Activated gamma-delta T cell treated with anti-CD3 and anti-CD28 coated beads, Interleukin-2, amount 50 U/mL, for 16 hours (primary cell): ENCODE data around the gene IGSF8.

Source experiments
- DNase-seq: peaks from one replicate; pipeline ENCODE4 v3.0.0-alpha.2; 2020; ENCODE audit warnings: low read depth

The IGSF8 gene

GRCh38 chr1:160104486-160104885 is 6.1 kb upstream of the IGSF8 start:
- no peak for DNase-seq

GRCh38 chr1:160103658-160104408 is 5.4 kb upstream of the IGSF8 start:
- DNase-seq: no peak

GRCh38 chr1:160101717-160102522 is 3.5 kb upstream of the IGSF8 start:
- DNase-seq: no peak

GRCh38 chr1:160101037-160101716 is 2.8 kb upstream of the IGSF8 start:
- DNase-seq: peak; percentile 53

- no peak for DNase-seq
Measured at GRCh38 chr1:160099716-160100375, 1.4 kb upstream of the IGSF8 start.

GRCh38 chr1:160098852-160099561 is 588 bp upstream of the IGSF8 start:
- peak; percentile 98 for DNase-seq

GRCh38 chr1:160097151-160097910 is 1.1 kb downstream of the IGSF8 start:
- no peak for DNase-seq

GRCh38 chr1:160096274-160097116 is 1.9 kb downstream of the IGSF8 start:
- no peak for DNase-seq

GRCh38 chr1:160095382-160096105 is 2.9 kb downstream of the IGSF8 start:
- DNase-seq: no peak

- no peak for DNase-seq
Measured at GRCh38 chr1:160094806-160095205, 3.6 kb downstream of the IGSF8 start.

GRCh38 chr1:160094291-160094625 is 4.2 kb downstream of the IGSF8 start:
- DNase-seq: no peak

GRCh38 chr1:160093624-160094290 is 4.7 kb downstream of the IGSF8 start:
- no peak for DNase-seq

GRCh38 chr1:160093069-160093395 is 5.4 kb downstream of the IGSF8 start:
- no peak for DNase-seq

- no peak for DNase-seq
Measured at GRCh38 chr1:160092366-160093068, 5.9 kb downstream of the IGSF8 start.

- no peak for DNase-seq
Measured at GRCh38 chr1:160091666-160092223, 6.7 kb downstream of the IGSF8 start.

- no peak for DNase-seq
Measured at GRCh38 chr1:160090760-160091159, 7.7 kb downstream of the IGSF8 start.

- DNase-seq: no peak
Measured at GRCh38 chr1:160089883-160090282, 8.5 kb downstream of the IGSF8 start.

GRCh38 chr1:160087118-160087662 is 11.2 kb downstream of the IGSF8 start:
- no peak for DNase-seq
